CD14-positive monocyte (primary cell): ENCODE measurements around the gene UGT1A10. TPM values are rescaled to one million over a fixed set of nuclear protein-coding genes. Genes with fewer than 3 reads are reported as not detected.

Experiments used
- DNase-seq, 3 donors: peaks; one replicate each; pipeline ENCODE4 v3.0.0-alpha.2; 2011 to 2022
- H2AFZ ChIP-seq: 2 replicates; pipeline ENCODE4 v1.6.0; 2012; ENCODE audit warnings: mild to moderate bottlenecking, low read depth, low read length, inconsistent platforms; ENCODE audit not compliant: insufficient read depth, poor library complexity, severe bottlenecking
- H3K27ac ChIP-seq, 2 donors: 1 replicate in 1 of 2; 2 replicates in 1 of 2; pipeline ENCODE4 v1.5.1; 2012 to 2013; ENCODE audit warnings: low read length in 2 of 2, control low read depth in 1 of 2, inconsistent platforms in 1 of 2, low read depth in 1 of 2, mild to moderate bottlenecking in 1 of 2
- H3K27me3 ChIP-seq, 2 donors: one replicate each; pipeline versions ENCODE4 v1.6.0 to v1.6.1; 2011 to 2013; ENCODE audit warnings: low read length in 2 of 2; ENCODE audit not compliant: control insufficient read depth in 2 of 2, insufficient read depth in 2 of 2
- H3K36me3 ChIP-seq, 2 donors: replicated peaks in 1 of 2; 1 replicate in 1 of 2; 2 replicates in 1 of 2; pipeline versions ENCODE4 v1.5.1 to v1.6.1; 2012 to 2013; ENCODE audit warnings: low read length in 2 of 2, control low read depth in 1 of 2, inconsistent platforms in 1 of 2, mild to moderate bottlenecking in 1 of 2; ENCODE audit not compliant: insufficient read depth in 2 of 2, control insufficient read depth in 1 of 2
- H3K4me1 ChIP-seq, 2 donors: 1 replicate in 1 of 2; 2 replicates in 1 of 2; pipeline versions ENCODE4 v1.5.1 to v1.6.1; 2012 to 2013; ENCODE audit warnings: low read length in 2 of 2, control low read depth in 1 of 2, inconsistent platforms in 1 of 2, mild to moderate bottlenecking in 1 of 2, moderate library complexity in 1 of 2; ENCODE audit not compliant: insufficient read depth in 2 of 2, control insufficient read depth in 1 of 2
- H3K4me2 ChIP-seq: replicated peaks from 2 replicates; pipeline ENCODE3; 2012; ENCODE audit warnings: low read length, moderate library complexity, mild to moderate bottlenecking; ENCODE audit not compliant: poor library complexity, severe bottlenecking; ENCODE audit errors: extremely low read depth
- H3K4me3 ChIP-seq, 3 experiments: fragments of 200-600 bp in 1 of 3; sonication (generic) in 1 of 3; replicated peaks in 1 of 3; 1 replicate in 2 of 3; 2 replicates in 1 of 3; pipeline ENCODE4 v1.5.1; 2011 to 2013; ENCODE audit warnings: low read length in 3 of 3, mild to moderate bottlenecking in 3 of 3, control low read depth in 2 of 3, low read depth in 2 of 3, inconsistent platforms in 1 of 3, moderate library complexity in 1 of 3
- H3K79me2 ChIP-seq: 2 replicates; pipeline ENCODE4 v1.6.0; 2012; ENCODE audit warnings: mild to moderate bottlenecking, control low read depth, inconsistent platforms, low read length, moderate library complexity; ENCODE audit not compliant: insufficient read depth
- H3K9ac ChIP-seq: 2 replicates; pipeline ENCODE4 v1.6.0; 2017; ENCODE audit warnings: low read length, mild to moderate bottlenecking; ENCODE audit not compliant: insufficient read depth, poor library complexity, severe bottlenecking
- H3K9me3 ChIP-seq, 2 donors: replicated peaks in 1 of 2; 1 replicate in 1 of 2; 2 replicates in 1 of 2; pipeline versions ENCODE4 v1.5.1 to v1.6.1; 2012 to 2013; ENCODE audit warnings: low read length in 2 of 2, control low read depth in 1 of 2; ENCODE audit not compliant: control insufficient read depth in 1 of 2, insufficient read depth in 1 of 2
- H4K20me1 ChIP-seq: 2 replicates; pipeline ENCODE4 v1.6.0; 2012; ENCODE audit warnings: mild to moderate bottlenecking, low read length, control low read depth, moderate library complexity; ENCODE audit not compliant: insufficient read depth
- H3K27ac Mint-ChIP-seq, 7 donors: one replicate each; pipeline ENCODE4 v1.8.0; 2020; ENCODE audit warnings: mild to moderate bottlenecking in 7 of 7, mixed read lengths in 7 of 7, moderate library complexity in 6 of 7, inconsistent platforms in 2 of 7
- H3K27me3 Mint-ChIP-seq, 3 donors: one replicate each; pipeline ENCODE4 v1.8.0; 2021 to 2022; ENCODE audit warnings: low read depth in 3 of 3, mild to moderate bottlenecking in 3 of 3, mixed read lengths in 3 of 3, moderate library complexity in 3 of 3, inconsistent platforms in 1 of 3
- H3K36me3 Mint-ChIP-seq, 2 donors: one replicate each; pipeline ENCODE4 v1.8.0; 2020; ENCODE audit warnings: mixed read lengths in 2 of 2, inconsistent platforms in 1 of 2, mild to moderate bottlenecking in 1 of 2
- H3K4me1 Mint-ChIP-seq: one replicate; pipeline ENCODE4 v1.8.0; 2020; ENCODE audit warnings: mild to moderate bottlenecking, mixed read lengths
- H3K4me3 Mint-ChIP-seq, 2 donors: one replicate each; pipeline ENCODE4 v1.8.0; 2020; ENCODE audit warnings: mild to moderate bottlenecking in 2 of 2, mixed read lengths in 2 of 2, moderate library complexity in 1 of 2
- H3K9me3 Mint-ChIP-seq, 7 donors: one replicate each; pipeline ENCODE4 v1.8.0; 2020 to 2022; ENCODE audit warnings: mixed read lengths in 7 of 7, mild to moderate bottlenecking in 6 of 7, moderate library complexity in 6 of 7, inconsistent platforms in 2 of 7
- CTCF ChIP-seq: fragments of 200-600 bp; IDR thresholded peaks from one replicate; pipeline ENCODE4 v1.8.0; 2022; ENCODE audit warnings: antibody characterized with exemption, mild to moderate bottlenecking
- WGBS: methylation state at CpG from one replicate; pipeline ENCODE4 v1.1.5; 2013; ENCODE audit warnings: missing lambda C conversion rate; ENCODE audit not compliant: insufficient coverage; 5-methylcytosine and 5-hydroxymethylcytosine counted together
- intact Hi-C, 2 donors: fragments of 100-400 bp; cut with micrococcal nuclease; formaldehyde crosslinking; loops; one replicate each; pipeline versions ENCODE4 v1.15.0 to v1.15.1; 2023
- polyA plus RNA-seq, 3 donors: library from polyadenylated mRNA; depleted of rRNA in 1 of 3; unstranded in 2 of 3; stranded (reverse) in 1 of 3; fragments of 300-500 nt in 2 of 3; fragments of >200 nt in 1 of 3; fragmentation: Illumina TruSeq in 2 of 3; gene quantifications; 1 replicate in 2 of 3; 2 replicates in 1 of 3; pipeline ENCODE4 v1.2.3, GENCODE V29; 2012 to 2021

The UGT1A10 gene
- polyA plus RNA-seq, 3 donors, result not detected

GRCh38 chr2:233778030-233778429 is 141.8 kb downstream of the UGT1A10 start, which contains the start of gene MROH2A:
Gene MROH2A (plus strand): TSS chr2:233778330. CDS start chr2:233779359, 1,029 bp downstream.
- Mint-ChIP-seq H3K4me1 (no peaks in the 10 kb centered on the region), H3K27ac (peak within 1 kb of the TSS in 1 of 7 donors; percentile 51), H3K9me3 (peaks cover 14 to 43% (median 19%) of the 10 kb centered on the region in 7 donors), H3K4me3 (no peak within 1 kb of the TSS), H3K27me3 (peaks cover 0 to 5% (median 4%) of the 10 kb centered on the region in 3 donors), H3K36me3 (no peaks in the 10 kb centered on the region)
- H3K27me3 ChIP-seq, result no peaks in the 10 kb centered on the region
- H4K20me1 ChIP-seq, result no peaks in the 10 kb centered on the region
- TF ChIP-seq CTCF, result no peak
- no CpG with 5 or more reads among the region's 2 CpGs for WGBS
- DNase-seq, result no peak
- H3K4me2 ChIP-seq, result no peak within 1 kb of the TSS
- intact Hi-C loops, result no loop called here
- H2AFZ ChIP-seq, result no peak within 1 kb of the TSS
- H3K36me3 ChIP-seq, result no peaks in the 10 kb centered on the region
- H3K4me1 ChIP-seq, result no peaks in the 10 kb centered on the region
- no peak within 1 kb of the TSS for H3K4me3 ChIP-seq
- H3K9ac ChIP-seq, result no peak within 1 kb of the TSS
- H3K27ac ChIP-seq, result no peak within 1 kb of the TSS
- no peaks in the 10 kb centered on the region for H3K79me2 ChIP-seq
- peaks cover 14 to 22% of the 10 kb centered on the region in 2 donors for H3K9me3 ChIP-seq

- no peak overlapping the region for H3K4me2 ChIP-seq
- no peak overlapping the region for H3K4me3 ChIP-seq
- no peak overlapping the region for H3K9ac ChIP-seq
- H3K4me1 ChIP-seq, result no peaks in the 10 kb centered on the region
- no peak overlapping the region for H3K4me3 Mint-ChIP-seq
- H3K36me3 Mint-ChIP-seq, result no peaks in the 10 kb centered on the region
- no peak overlapping the region for H2AFZ ChIP-seq
- no peak overlapping the region for H3K27ac Mint-ChIP-seq
- H3K27me3 Mint-ChIP-seq, result peaks cover 0 to 5% (median 4%) of the 10 kb centered on the region in 3 donors
- DNase-seq, result no peak
- no peaks in the 10 kb centered on the region for H3K27me3 ChIP-seq
- H3K79me2 ChIP-seq, result no peaks in the 10 kb centered on the region
- no peaks in the 10 kb centered on the region for H3K4me1 Mint-ChIP-seq
- peaks cover 14 to 41% (median 19%) of the 10 kb centered on the region in 7 donors for H3K9me3 Mint-ChIP-seq
- TF ChIP-seq CTCF, result no peak
- peaks cover 14 to 22% of the 10 kb centered on the region in 2 donors for H3K9me3 ChIP-seq
- no peaks in the 10 kb centered on the region for H3K36me3 ChIP-seq
- WGBS, result 97% methylated on average over 3 of the region's 4 CpGs
- no peaks in the 10 kb centered on the region for H4K20me1 ChIP-seq
- intact Hi-C loops, result no loop called here
- H3K27ac ChIP-seq, result no peak overlapping the region
These were observed 143.5 kb downstream of the UGT1A10 start for GRCh38 chr2:233779722-233780121.
